Neural progenitor cell (in vitro differentiated cells): Measurements from ENCODE around the gene GABBR2.

ENCODE experiments used
- CTCF ChIP-seq: fragments of 200-600 bp; sonication (generic); IDR thresholded peaks from 2 replicates; pipeline ENCODE4 v1.5.1; 2017; ENCODE audit warnings: antibody characterized with exemption, mild to moderate bottlenecking
- EZH2phosphoT487 ChIP-seq: fragments of 200-600 bp; sonication (generic); IDR thresholded peaks from 2 replicates; pipeline ENCODE4 v1.6.1; 2017; ENCODE audit warnings: antibody characterized with exemption

GRCh38 chr9:98742325-98743280, 33.9 kb upstream of the GABBR2 start:
- TF ChIP-seq EZH2phosphoT487, result no peak
- no peak for TF ChIP-seq CTCF
